ENCODE data around the gene RASSF7.

The RASSF7 gene

DNA sequence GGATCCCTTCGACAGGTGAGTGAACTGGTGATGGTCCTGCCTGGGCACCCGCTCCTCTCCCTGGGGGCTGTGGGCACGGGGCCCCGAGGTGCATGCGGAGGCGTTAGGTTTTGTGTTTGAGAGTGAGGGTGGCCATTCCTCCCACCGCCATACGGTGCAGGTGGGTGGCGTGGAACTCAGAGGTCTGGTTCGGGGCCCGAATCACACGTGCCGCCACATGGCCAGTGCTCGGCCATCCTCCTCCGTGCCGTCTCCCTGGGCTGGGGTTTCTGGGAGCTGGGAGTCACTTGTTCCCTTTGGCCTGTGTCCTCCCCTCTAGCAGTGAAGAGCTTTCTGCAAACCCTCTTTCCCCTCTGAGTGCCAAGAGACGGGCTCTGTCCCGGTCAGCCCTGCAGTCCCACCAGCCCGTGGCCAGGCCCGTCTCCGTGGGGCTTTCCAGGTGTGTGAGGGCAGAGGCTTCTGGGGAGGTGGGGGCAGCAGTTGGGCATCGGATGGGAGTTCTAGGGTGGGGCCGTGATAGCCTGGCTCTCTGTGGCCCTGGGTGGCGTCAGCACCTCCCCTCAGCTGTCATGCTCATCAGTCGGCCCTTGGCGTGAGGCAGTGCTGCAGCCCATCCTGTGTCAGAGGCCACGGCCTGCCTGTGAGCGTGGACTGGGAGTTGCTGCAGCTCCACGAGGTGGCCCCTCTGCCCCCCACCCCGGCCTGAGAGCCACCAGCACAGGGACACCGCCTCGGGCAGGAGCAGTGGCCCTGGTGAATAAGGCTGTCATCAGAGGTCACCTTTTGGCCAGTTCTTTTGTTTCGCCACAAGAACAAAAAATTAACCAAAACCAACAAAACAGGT is 44.7 kb downstream of the RASSF7 start:
- DNase-seq (ENCODE audit: extremely low spot score), result no peak
- no peak for TF ChIP-seq L3MBTL2 (conservative IDR thresholded peaks at IDR 0.05)
- no peak for TF ChIP-seq ZNF384 (IDR thresholded peaks at IDR 0.05)
- TF ChIP-seq FOXK2 (IDR thresholded peaks at IDR 0.05), result no peak
- TF ChIP-seq, protein P1, sequence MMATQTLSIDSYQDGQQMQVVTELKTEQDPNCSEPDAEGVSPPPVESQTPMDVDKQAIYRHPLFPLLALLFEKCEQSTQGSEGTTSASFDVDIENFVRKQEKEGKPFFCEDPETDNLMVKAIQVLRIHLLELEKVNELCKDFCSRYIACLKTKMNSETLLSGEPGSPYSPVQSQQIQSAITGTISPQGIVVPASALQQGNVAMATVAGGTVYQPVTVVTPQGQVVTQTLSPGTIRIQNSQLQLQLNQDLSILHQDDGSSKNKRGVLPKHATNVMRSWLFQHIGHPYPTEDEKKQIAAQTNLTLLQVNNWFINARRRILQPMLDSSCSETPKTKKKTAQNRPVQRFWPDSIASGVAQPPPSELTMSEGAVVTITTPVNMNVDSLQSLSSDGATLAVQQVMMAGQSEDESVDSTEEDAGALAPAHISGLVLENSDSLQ (IDR thresholded peaks at IDR 0.05), result no peak
- no peak for TF ChIP-seq NFRKB (IDR thresholded peaks at IDR 0.05)
- TF ChIP-seq TARDBP (IDR thresholded peaks at IDR 0.05), result no peak
- no peak for TF ChIP-seq SUZ12 (IDR thresholded peaks at IDR 0.05)
- no peak for TF ChIP-seq ARNT (IDR thresholded peaks at IDR 0.05)
- no peak for TF ChIP-seq LEF1 (IDR thresholded peaks at IDR 0.05; ENCODE audit: borderline replicate concordance)
- no peak for TF ChIP-seq ELF4 (IDR thresholded peaks at IDR 0.05)
- TF ChIP-seq FOXM1 (IDR thresholded peaks at IDR 0.05; ENCODE audit: borderline replicate concordance), result no peak
- TF ChIP-seq HDGF (IDR thresholded peaks at IDR 0.05; ENCODE audit: borderline replicate concordance), result no peak
- ChIA-PET POLR2A (no interaction called here), CTCF (interaction anchor here (0.6 kb wide), 1 partner anchor 355 kb away, joined by 3 read pairs; no protein-coding TSS in a partner anchor)

DNA sequence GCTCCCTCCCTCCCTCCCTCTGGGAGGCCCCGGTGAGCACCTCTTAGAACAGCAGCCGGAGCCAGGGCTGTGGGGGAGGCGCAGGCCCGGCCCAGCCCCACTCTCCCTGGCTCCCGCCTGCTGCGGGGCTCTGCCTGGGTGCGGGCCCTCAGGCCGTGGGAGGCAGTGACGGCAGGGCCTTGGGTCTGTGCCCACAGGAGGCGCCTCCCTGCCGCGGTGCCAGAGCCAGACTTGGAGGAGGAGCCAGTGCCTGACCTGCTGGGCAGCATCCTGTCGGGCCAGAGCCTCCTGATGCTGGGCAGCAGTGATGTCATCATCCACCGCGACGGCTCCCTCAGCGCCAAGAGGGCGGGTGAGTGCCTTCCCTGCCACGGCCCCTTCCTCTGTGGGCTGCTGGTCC is 45.5 kb downstream of the RASSF7 start:
- TF ChIP-seq ELF4 (IDR thresholded peaks at IDR 0.05), result no peak
- no peak for TF ChIP-seq ZNF384 (IDR thresholded peaks at IDR 0.05)
- no peak for TF ChIP-seq FOXM1 (IDR thresholded peaks at IDR 0.05; ENCODE audit: borderline replicate concordance)
- CTCF ChIA-PET, result no interaction called here
- POLR2A ChIA-PET, result no interaction called here
- DNase-seq (ENCODE audit: extremely low spot score), result no peak

DNA sequence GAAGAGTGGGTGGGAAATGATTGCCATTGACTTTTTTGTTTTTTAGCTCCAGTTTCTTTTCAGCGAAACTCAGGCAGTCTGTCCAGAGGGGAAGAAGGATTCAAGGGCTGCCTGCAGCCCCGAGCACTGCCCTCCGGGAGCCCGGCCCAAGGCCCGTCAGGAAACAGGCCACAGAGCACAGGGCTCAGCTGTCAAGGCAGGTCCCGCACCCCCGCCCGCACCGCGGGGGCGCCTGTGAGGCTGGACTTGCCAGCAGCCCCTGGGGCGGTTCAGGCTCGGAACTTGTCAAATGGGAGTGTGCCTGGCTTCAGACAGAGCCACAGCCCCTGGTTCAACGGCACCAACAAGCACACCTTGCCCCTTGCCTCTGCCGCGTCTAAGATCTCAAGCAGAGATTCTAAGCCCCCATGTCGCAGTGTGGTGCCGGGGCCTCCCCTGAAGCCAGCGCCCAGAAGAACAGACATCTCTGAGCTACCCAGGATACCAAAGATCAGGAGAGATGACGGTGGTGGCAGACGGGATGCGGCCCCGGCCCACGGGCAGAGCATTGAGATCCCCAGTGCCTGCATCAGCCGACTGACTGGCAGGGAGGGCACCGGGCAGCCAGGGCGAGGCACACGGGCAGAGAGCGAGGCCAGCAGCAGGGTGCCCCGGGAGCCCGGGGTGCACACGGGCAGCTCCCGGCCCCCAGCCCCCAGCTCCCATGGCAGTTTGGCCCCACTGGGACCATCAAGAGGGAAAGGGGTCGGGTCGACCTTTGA is 46.4 kb downstream of the RASSF7 start:
- ChIA-PET CTCF (no interaction called here), POLR2A (no interaction called here)

DNA sequence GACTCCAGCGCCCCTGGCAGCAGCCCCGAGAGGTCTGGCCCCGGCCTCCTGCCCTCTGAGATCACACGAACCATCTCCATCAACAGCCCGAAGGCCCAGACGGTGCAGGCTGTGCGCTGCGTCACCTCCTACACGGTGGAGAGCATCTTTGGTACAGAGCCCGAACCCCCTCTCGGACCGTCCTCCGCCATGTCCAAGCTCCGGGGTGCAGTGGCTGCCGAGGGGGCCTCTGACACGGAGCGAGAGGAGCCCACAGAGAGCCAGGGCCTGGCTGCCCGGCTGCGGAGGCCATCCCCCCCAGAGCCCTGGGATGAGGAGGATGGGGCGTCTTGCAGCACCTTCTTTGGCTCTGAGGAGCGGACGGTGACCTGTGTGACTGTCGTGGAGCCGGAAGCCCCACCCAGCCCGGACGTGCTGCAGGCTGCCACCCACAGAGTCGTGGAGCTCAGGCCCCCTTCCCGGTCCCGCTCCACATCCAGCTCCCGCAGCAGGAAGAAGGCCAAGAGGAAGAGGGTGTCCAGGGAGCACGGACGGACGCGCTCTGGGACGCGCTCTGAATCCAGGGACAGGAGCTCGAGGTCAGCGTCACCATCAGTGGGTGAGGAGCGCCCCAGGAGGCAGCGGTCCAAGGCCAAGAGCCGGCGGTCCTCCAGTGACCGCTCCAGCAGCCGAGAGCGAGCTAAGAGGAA is 47.3 kb downstream of the RASSF7 start:
- CTCF ChIA-PET, result no interaction called here
- POLR2A ChIA-PET, result no interaction called here
- TF ChIP-seq FOXK2 (IDR thresholded peaks at IDR 0.05) (no peak), FOXA1 (IDR thresholded peaks at IDR 0.05) (no peak)
- TF ChIP-seq, protein P1 (IDR thresholded peaks at IDR 0.05), result no peak
- no peak for DNase-seq (ENCODE audit: extremely low spot score)

More for the DNA sequence above, 46.4 kb downstream of the RASSF7 start:
- TF ChIP-seq BHLHE40 (IDR thresholded peaks at IDR 0.05; ENCODE audit: borderline replicate concordance), result no peak
- no peak for TF ChIP-seq SUZ12 (IDR thresholded peaks at IDR 0.05)
- no peak for TF ChIP-seq L3MBTL2 (conservative IDR thresholded peaks at IDR 0.05)
- no peak for TF ChIP-seq NFRKB (IDR thresholded peaks at IDR 0.05)
- TF ChIP-seq FOXM1 (IDR thresholded peaks at IDR 0.05; ENCODE audit: borderline replicate concordance), result no peak
- TF ChIP-seq, protein P1 (IDR thresholded peaks at IDR 0.05), result no peak
- TF ChIP-seq CTBP1 (IDR thresholded peaks at IDR 0.05; ENCODE audit: borderline replicate concordance), result no peak
- TF ChIP-seq FOXK2 (IDR thresholded peaks at IDR 0.05), result no peak
- TF ChIP-seq ARNT (IDR thresholded peaks at IDR 0.05), result no peak
- no peak for TF ChIP-seq LEF1 (IDR thresholded peaks at IDR 0.05; ENCODE audit: borderline replicate concordance)
- no peak for DNase-seq (ENCODE audit: extremely low spot score)

DNA sequence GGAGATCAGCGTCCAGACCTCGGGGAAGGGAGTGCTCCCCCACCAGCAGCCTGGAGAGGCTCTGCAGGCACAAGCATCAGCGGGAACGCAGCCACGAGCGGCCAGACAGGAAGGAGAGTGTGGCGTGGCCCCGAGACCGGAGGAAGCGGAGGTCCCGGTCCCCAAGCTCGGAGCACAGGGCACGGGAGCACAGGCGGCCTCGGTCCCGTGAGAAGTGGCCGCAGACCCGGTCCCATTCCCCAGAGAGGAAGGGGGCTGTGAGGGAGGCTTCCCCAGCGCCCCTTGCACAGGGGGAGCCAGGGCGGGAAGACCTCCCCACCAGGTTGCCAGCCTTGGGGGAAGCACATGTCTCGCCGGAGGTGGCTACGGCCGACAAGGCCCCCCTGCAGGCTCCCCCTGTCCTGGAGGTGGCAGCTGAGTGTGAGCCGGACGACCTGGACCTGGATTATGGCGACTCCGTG is 48.1 kb downstream of the RASSF7 start:
- ChIA-PET POLR2A (no interaction called here), CTCF (no interaction called here)
- TF ChIP-seq BHLHE40 (IDR thresholded peaks at IDR 0.05; ENCODE audit: borderline replicate concordance) (no peak), ELF4 (IDR thresholded peaks at IDR 0.05) (no peak), FOXK2 (IDR thresholded peaks at IDR 0.05) (no peak), NFRKB (IDR thresholded peaks at IDR 0.05) (no peak), FOXM1 (IDR thresholded peaks at IDR 0.05; ENCODE audit: borderline replicate concordance) (no peak), L3MBTL2 (conservative IDR thresholded peaks at IDR 0.05) (no peak), LEF1 (IDR thresholded peaks at IDR 0.05; ENCODE audit: borderline replicate concordance) (no peak), ARNT (IDR thresholded peaks at IDR 0.05) (no peak), SP1 (IDR thresholded peaks at IDR 0.05) (no peak), ZNF384 (IDR thresholded peaks at IDR 0.05) (no peak), HDGF (IDR thresholded peaks at IDR 0.05; ENCODE audit: borderline replicate concordance) (no peak), TARDBP (IDR thresholded peaks at IDR 0.05) (no peak), FOXA1 (IDR thresholded peaks at IDR 0.05) (no peak), CTBP1 (IDR thresholded peaks at IDR 0.05; ENCODE audit: borderline replicate concordance) (no peak), SUZ12 (IDR thresholded peaks at IDR 0.05) (no peak)
- TF ChIP-seq, protein P1 (IDR thresholded peaks at IDR 0.05), result no peak
- no peak for DNase-seq (ENCODE audit: extremely low spot score)

Measured in HEK293T (cell line).